ENCODE results near the gene MYL7.

The MYL7 gene

GRCh38 chr7:44100458-44101302, 40.5 kb downstream of the MYL7 start:
- no peak for TF ChIP-seq CTCF (IDR thresholded peaks at IDR 0.05; ENCODE audit: low read depth, low read length, missing control alignments)
- DNase-seq (ENCODE audit: low read depth) = no peak
- H3K4me3 ChIP-seq (ENCODE audit: low read depth, low read length) = no peak overlapping the region

GRCh38 chr7:44099669-44100068, 41.5 kb downstream of the MYL7 start:
- no peak for DNase-seq (ENCODE audit: low read depth)

GRCh38 chr7:44098092-44099068, 42.8 kb downstream of the MYL7 start:
- no peak for TF ChIP-seq CTCF (IDR thresholded peaks at IDR 0.05; ENCODE audit: low read depth, low read length, missing control alignments)
- DNase-seq (ENCODE audit: low read depth) = no peak
- no peak overlapping the region for H3K4me3 ChIP-seq (ENCODE audit: low read depth, low read length)

More at GRCh38 chr7:44099669-44100068, 41.5 kb downstream of the MYL7 start:
- no peak for TF ChIP-seq CTCF (IDR thresholded peaks at IDR 0.05; ENCODE audit: low read depth, low read length, missing control alignments)
- H3K4me3 ChIP-seq (ENCODE audit: low read depth, low read length) = no peak overlapping the region

GRCh38 chr7:44097064-44097932, 43.8 kb downstream of the MYL7 start:
- DNase-seq (ENCODE audit: low read depth) = no peak
- no peak overlapping the region for H3K4me3 ChIP-seq (ENCODE audit: low read depth, low read length)
- TF ChIP-seq CTCF (IDR thresholded peaks at IDR 0.05; ENCODE audit: low read depth, low read length, missing control alignments) = no peak

- TF ChIP-seq CTCF (IDR thresholded peaks at IDR 0.05; ENCODE audit: low read depth, low read length, missing control alignments) = no peak
- DNase-seq (ENCODE audit: low read depth) = no peak
- no peak overlapping the region for H3K4me3 ChIP-seq (ENCODE audit: low read depth, low read length)
Measured at GRCh38 chr7:44096326-44096881, 44.7 kb downstream of the MYL7 start.

GRCh38 chr7:44095781-44096180, 45.4 kb downstream of the MYL7 start:
- no peak for DNase-seq (ENCODE audit: low read depth)
- no peak overlapping the region for H3K4me3 ChIP-seq (ENCODE audit: low read depth, low read length)
- TF ChIP-seq CTCF (IDR thresholded peaks at IDR 0.05; ENCODE audit: low read depth, low read length, missing control alignments) = no peak
